D721Med (cell line): ENCODE measurements around the gene LGALS7.
"Not testable (repeated sequence)": the region's sequence is repeated elsewhere in the genome, so short reads cannot be mapped to it uniquely, and the experiment has no call there.

Experiments
- DNase-seq: peaks from one replicate; pipeline ENCODE4 v3.0.0; 2011; ENCODE audit warnings: low spot score; ENCODE audit not compliant: insufficient read length
- FAIRE-seq: peaks from 2 replicates; lab custom pipeline; 2011; peaks lifted over from hg19 to GRCh38; lab: Jason Lieb, UNC
- TF ChIP-seq, protein P1 (sequence below): IDR thresholded peaks from 2 replicates; pipeline ENCODE4 v1.5.1; 2012; ENCODE audit warnings: mild to moderate bottlenecking, control low read depth; ENCODE audit not compliant: insufficient read depth; ENCODE audit errors: missing control alignments

The LGALS7 gene

DNA sequence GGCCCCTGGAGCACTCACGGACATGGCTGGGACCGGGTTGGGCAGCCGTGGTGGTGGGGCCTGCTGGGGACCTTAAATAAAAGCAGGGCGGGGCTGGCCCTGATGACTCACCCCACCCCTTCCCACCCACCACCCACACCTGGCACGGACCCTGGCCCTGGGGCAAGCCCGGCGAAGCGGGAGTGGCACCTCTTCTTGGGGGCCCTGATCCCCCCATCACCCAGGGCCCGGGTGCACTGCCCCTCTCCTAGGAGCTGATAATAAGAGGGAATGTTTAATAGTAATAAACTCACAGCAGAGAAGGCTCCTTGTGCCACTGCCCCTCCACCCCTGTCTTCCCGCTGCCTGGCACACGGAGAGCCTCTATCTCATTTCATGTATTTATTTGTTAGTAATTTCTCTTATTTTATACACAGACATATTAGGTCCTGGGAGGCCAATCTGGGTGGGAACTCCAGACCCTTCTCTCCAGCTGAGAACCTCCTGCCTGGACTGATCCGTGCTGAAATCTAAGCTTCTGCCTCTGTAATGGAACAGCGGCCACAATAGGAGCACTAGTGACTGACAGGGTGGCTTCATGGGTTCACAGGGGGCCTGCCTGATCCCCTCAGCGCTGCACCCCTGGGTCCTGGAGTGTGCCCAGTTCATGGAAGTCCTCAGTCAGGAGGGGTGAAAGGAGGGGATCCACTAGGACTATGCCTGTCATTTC, at the start of gene LGALS7:
Gene LGALS7 (minus strand): TSS at position 49 of the 709 bp plus-strand sequence. CDS start 25 bp downstream, at position 24.
- TF ChIP-seq, protein P1, sequence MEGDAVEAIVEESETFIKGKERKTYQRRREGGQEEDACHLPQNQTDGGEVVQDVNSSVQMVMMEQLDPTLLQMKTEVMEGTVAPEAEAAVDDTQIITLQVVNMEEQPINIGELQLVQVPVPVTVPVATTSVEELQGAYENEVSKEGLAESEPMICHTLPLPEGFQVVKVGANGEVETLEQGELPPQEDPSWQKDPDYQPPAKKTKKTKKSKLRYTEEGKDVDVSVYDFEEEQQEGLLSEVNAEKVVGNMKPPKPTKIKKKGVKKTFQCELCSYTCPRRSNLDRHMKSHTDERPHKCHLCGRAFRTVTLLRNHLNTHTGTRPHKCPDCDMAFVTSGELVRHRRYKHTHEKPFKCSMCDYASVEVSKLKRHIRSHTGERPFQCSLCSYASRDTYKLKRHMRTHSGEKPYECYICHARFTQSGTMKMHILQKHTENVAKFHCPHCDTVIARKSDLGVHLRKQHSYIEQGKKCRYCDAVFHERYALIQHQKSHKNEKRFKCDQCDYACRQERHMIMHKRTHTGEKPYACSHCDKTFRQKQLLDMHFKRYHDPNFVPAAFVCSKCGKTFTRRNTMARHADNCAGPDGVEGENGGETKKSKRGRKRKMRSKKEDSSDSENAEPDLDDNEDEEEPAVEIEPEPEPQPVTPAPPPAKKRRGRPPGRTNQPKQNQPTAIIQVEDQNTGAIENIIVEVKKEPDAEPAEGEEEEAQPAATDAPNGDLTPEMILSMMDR, result no peak
- DNase-seq, result no peak
- no peak for FAIRE-seq

DNA sequence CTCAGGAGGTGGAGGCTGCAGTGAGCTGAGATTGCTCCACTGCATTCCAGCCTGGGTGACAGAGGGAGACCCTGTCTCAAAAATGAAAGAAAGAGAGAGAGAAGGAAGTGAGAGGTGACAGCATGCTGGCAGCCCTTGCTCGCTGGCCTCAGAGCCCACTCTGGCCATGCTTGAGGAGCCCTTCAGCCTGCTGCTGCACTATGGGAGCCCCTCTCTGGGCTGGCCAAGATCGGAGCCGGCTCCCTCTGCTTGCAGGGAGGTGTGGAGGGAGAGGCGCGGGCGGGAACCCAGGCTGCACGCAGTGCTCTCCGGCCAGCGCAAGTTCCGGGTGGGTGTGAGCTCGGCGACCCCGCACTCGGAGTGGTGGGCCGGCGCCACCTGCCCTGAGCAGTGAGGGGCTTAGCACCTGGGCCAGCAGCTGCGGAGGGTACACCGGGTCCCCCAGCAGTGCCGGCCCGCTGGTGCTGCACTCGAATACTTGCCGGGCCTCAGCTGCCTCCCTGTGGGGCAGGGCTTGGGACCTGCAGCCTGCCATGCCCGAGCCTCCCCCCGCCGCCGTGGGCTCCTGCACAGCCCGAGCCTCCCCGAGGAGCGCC, 48.0 kb upstream of the LGALS7 start:
- not testable (repeated sequence) for FAIRE-seq

DNA sequence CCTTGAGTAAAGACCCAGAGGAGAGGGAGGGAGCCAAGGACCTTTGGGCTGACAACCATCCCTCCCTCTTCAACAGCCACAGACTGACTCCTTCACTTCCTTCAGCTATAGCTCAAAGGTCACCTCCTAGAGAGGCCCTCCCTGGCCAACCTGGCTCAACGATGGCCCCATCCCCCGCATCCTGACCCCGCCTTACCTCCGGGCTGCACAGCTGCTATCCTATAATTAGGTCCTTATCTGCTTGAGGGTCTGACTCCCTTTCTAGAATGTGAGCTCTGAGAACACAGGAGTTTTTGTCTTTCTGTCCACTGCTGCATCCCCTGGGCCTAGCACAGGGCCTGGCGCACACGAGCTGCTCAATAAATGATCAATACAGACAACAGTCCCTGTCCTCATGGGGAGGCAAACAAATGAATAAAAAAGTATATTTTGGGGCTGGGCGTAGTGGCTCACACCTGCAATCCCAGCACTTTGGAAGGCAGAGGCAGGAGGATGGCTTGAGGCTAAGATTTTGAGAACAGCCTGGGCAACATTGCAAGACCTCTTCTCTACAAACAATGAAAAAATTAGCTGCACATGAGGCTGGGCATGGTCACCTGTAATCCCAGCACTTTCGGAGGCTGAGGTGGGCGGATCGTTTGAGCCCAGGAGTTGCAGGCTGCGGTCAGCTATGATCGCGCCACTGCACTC, 46.1 kb upstream of the LGALS7 start:
- DNase-seq (peak; percentile 11), FAIRE-seq (no peak)
- TF ChIP-seq, protein P1, result no peak

More for the DNA sequence above, 48.0 kb upstream of the LGALS7 start:
- DNase-seq, result not testable (repeated sequence)

DNA sequence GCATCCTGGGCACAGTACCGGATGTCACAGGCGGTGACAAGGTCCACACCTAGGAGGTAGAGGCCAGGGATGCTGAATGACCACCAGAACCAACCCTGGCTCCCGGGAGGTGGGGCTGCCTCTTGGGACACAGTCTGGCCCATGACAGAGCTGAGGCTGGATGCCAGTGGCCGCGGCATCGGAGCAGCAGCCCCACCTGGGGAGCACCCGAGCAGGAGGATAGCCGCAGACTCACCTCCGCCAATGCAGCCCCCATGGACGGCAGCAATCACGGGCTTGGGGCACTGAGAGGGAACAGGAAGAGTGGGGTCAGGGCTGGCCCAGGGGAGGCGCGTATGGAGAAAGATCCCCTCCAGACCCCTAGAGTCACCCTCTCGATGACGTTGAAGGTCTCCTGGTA, 43.8 kb upstream of the LGALS7 start:
- TF ChIP-seq, protein P1, result no peak
- FAIRE-seq, result no peak
- DNase-seq, result peak; percentile 12

DNA sequence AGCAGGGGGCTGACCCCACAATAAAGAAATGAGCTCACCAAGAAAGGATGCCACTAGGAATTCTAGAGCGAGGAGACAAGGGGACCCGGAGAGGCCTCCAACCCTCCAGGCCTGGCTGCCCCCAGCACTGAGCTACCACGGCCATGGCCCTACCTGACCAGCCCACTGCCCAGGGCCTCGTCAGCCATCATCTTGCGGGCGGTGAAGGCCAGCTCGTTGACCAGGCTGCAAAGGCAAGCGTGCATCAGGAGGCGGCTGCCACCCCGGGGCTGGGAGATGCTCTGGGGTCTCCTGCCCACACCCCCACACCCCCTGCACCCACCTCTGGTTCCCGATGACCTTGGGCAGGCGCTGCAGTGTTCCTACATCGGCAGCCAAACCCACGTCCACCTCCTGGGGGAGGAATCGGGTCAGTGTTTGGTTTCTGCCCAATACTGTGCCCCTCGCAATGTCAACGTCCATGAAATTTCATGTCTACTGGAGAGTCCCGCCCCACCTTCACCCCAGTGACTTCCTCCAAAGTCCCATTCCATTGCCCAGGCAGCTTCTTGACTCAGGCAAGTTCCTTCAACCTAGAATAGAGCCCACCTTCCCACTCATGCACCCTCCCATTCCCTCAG, 42.9 kb upstream of the LGALS7 start:
- no peak for DNase-seq
- no peak for FAIRE-seq
- TF ChIP-seq, protein P1, result no peak

DNA sequence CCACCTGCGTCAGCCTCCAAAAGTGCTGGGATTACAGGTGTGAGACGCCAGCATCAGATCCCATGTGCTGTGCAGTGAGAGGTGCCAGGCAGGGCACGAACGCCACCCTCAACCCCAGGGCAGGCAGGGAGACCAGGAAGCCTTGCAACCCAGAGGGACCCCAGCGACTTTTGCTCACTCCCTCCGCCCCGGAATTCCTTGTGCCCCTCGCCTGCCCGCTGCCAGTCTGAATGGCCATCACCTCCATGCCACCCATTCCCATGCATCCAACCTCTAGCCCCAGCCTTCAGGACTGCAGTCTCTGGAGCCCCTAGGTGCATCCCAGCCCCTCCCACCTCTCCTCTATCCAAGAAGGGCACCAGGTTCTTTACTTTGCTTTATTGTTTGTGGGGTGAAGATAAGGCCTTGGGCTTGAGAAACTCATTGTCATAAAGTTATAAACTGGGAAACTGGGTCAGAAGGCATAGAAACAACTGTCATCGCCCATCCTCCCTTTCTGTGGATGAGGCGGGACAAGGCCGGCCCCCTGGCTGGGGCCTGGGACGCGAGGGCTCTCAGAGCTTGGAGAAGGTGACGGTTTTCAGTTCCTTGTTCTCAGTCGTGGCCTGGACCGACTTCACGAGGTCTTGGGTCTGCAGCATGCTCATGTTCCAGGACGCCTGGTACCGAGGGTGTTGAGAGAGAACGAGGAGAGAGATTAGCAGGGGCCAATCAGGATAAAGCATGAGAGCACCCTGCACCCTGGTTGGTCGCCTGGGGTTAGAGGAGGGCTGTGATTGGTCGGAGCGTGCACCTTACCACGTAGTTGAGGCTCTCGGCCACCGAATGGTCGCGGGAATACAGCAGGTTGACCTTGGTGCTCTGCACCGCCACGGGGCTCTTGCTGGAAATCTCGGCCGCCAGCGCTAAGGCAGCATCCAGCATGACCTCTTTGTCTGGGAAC, 42.0 kb upstream of the LGALS7 start:
- FAIRE-seq, result no peak
- TF ChIP-seq, protein P1, result no peak
- DNase-seq, result no peak

DNA sequence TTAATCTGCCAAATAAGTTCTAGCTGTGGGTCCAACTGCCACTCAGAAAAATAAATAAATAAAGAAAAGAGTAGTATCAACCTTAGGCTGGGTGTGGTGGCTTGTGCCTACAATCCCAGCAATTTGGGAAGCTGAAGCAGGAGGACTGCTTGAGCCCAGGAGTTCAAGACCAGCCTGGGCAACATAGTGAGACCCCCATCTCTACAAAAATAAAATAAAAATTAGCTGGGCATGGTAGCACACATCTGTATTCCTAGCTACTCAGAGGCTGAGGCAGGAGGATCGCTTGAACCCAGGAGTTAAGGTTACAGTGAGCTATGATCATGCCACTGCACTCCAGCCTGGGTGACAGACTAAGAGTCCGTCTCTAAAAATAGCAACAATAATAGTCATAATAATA, 40.6 kb upstream of the LGALS7 start:
- FAIRE-seq, DNase-seq: not testable (repeated sequence)
